ENCODE measurements around the gene ZNF581.

ZNF581 gene

DNA sequence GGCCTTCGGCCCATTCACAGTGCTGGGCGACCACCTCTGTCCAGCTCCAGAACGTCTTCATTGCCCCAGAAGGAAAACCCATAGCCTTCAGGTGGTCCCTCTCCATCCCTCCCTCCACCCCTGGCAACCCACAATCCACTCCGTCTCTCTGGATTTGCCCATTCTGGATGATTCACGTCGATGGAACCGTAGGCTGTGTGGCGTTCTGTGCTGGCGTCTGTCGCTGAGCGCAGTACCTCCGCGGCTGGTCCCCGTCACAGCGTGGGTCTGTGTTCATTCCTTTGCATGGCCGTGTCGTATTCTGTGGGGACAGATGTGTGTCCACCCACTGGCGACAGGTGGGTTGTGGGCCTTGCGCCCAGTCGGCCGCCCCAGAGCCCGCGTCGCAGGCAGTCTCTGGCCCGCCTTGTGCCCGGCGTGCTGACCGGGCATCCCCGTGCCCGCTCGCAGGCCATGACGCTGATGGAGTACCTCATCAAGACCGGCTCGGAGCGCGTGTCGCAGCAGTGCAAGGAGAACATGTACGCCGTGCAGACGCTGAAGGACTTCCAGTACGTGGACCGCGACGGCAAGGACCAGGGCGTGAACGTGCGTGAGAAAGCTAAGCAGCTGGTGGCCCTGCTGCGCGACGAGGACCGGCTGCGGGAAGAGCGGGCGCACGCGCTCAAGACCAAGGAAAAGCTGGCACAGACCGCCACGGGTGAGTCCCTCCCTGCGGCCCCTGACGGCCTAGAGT, 41.7 kb downstream of the ZNF581 start:
- FAIRE-seq (no peak), DNase-seq (ENCODE audit: insufficient read length, low spot score) (no peak)
- TF ChIP-seq, protein P1, sequence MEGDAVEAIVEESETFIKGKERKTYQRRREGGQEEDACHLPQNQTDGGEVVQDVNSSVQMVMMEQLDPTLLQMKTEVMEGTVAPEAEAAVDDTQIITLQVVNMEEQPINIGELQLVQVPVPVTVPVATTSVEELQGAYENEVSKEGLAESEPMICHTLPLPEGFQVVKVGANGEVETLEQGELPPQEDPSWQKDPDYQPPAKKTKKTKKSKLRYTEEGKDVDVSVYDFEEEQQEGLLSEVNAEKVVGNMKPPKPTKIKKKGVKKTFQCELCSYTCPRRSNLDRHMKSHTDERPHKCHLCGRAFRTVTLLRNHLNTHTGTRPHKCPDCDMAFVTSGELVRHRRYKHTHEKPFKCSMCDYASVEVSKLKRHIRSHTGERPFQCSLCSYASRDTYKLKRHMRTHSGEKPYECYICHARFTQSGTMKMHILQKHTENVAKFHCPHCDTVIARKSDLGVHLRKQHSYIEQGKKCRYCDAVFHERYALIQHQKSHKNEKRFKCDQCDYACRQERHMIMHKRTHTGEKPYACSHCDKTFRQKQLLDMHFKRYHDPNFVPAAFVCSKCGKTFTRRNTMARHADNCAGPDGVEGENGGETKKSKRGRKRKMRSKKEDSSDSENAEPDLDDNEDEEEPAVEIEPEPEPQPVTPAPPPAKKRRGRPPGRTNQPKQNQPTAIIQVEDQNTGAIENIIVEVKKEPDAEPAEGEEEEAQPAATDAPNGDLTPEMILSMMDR (IDR thresholded peaks at IDR 0.05; ENCODE audit: insufficient read depth, missing control alignments): no peak

DNA sequence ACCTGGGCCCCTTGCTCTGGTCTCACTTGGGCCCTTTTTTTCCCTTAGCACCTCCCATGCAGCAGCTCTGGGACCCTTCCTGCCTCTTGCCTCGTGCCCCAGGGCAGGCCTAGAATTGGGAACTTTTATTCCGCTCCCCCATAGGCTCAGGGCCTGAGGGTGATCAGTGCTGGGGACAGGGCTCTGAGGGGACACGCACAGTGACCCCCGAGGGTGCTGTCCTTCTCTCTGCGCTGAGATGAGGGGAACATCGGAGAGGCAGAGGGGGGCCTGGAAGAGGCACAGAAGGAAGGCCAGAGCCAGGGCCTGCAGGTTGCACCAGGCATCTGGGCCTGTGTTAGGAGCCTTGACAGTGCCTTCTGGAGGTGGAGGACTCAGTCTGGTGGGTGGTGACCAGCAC, 42.3 kb downstream of the ZNF581 start:
- no peak for FAIRE-seq
- TF ChIP-seq, protein P1 (IDR thresholded peaks at IDR 0.05; ENCODE audit: insufficient read depth, missing control alignments): no peak
- no peak for DNase-seq (ENCODE audit: insufficient read length, low spot score)

DNA sequence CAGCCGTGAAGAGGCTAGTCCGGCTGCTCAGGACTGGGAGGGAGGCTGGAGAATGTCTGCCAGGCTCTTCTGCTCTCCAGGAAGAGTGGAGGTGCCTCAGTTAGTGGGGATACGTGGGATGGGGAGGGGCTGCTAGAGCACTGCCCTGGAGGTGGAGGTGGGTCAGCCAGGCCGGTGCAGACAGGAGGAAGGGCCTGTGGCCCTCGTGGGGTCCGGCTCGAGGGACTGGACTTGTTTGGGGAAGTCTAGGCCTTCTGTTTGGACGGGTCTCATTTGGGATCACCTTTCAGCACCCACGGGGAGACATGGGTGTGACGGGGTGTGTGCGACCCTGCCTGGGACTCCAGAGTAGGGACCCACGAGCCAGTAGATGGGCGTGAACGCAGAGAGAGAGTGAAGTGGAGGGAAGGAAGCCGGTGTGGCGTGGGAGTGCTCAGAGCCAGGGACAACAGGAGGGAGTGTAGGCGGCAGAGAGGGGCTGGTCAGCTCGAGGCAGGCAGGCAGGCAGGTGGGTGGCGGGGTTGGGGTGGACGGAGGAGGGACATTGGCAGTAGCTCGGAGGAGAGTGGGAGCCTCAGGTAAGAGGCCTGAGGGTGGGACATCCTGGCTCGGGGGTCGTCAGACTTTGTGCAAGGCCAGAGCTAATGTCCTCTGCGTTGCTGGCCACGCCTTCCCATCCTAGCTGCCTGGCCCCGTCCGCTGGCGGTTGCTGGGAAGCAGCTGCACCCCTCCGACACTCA, 43.0 kb downstream of the ZNF581 start:
- DNase-seq (ENCODE audit: insufficient read length, low spot score) (no peak), FAIRE-seq (no peak)
- TF ChIP-seq, protein P1 (IDR thresholded peaks at IDR 0.05; ENCODE audit: insufficient read depth, missing control alignments): no peak

DNA sequence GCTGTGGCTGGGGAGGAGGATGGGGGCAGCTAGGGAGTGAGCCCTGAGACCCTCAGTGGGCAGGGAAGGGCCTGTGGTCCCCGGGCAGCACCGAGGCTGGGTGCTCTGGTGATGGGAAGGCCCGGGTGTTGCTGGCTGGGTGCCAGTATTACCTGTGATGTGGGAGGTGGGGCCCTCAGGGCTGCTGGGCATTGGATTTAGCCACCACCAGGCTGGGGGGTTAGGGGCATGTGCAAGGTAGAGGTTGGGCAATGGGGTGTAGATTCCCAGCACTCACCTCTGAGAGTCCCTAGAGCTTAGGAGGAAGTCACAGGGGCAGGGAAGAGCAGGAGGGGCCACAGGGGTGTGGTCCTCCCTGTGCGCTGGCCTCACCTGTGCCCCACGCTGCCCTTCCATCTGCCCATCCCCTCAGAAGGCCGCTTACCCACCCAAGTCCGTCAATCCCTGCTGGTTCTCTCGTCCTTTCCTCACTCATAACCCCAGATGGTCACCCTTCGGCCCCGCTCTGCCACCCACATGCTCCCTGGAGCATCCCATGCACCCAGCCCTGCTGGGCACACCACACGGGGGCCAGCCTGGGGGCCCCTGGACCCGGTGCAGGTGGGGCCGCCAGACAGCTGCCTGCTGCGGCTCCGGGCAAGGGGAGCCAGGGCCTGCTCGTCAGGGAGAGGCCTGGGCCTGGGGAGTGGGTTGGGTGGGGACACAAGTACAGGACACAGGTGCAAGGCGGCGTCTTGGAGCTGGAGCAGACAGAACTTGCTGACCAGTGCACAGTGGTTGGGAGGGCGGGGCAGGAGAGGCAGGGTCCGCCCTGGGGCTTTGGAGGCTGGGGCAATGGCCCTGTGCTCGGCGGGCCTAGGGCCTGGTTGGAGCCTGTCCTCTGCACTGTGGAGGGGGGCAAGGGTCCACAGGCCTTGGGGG, 44.1 kb downstream of the ZNF581 start:
- FAIRE-seq (no peak), DNase-seq (ENCODE audit: insufficient read length, low spot score) (no peak)
- TF ChIP-seq, protein P1 (IDR thresholded peaks at IDR 0.05; ENCODE audit: insufficient read depth, missing control alignments): no peak

DNA sequence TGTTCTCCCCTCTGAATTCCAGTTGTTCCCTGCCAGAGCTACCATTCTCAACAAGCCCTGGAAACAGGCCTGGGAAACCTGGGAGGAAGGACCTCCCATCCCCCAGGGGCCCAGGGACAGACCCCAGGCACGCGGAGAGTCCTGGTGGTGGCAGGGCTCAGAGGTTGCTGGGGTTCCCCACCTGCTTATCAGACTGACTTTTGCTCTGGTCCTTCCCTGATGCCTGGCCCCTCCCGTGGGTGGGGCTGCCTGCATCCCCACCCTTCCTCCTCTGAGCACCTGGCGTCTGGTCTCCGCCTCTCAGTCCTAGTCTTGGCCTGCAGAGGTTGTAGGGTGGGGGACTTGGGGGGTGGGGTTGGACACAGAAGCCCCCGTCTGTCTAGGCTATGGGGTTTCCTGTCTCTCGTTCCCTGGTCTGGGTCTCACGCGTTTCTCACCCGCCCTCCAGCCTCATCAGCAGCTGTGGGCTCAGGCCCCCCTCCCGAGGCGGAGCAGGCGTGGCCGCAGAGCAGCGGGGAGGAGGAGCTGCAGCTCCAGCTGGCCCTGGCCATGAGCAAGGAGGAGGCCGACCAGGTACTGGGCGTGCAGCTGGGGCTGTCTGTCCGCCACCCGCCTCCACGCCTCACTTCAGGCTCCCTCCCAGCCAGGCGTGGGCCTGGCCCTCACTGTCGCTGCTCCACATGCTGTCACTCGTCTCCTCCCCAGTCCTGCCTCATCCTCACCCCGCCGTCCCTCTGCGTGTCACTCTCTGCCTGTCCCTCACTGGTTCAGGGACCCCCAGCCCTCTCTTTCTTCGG, 45.2 kb downstream of the ZNF581 start:
- TF ChIP-seq, protein P1 (IDR thresholded peaks at IDR 0.05; ENCODE audit: insufficient read depth, missing control alignments): no peak
- DNase-seq (ENCODE audit: insufficient read length, low spot score) (no peak), FAIRE-seq (no peak)

DNA sequence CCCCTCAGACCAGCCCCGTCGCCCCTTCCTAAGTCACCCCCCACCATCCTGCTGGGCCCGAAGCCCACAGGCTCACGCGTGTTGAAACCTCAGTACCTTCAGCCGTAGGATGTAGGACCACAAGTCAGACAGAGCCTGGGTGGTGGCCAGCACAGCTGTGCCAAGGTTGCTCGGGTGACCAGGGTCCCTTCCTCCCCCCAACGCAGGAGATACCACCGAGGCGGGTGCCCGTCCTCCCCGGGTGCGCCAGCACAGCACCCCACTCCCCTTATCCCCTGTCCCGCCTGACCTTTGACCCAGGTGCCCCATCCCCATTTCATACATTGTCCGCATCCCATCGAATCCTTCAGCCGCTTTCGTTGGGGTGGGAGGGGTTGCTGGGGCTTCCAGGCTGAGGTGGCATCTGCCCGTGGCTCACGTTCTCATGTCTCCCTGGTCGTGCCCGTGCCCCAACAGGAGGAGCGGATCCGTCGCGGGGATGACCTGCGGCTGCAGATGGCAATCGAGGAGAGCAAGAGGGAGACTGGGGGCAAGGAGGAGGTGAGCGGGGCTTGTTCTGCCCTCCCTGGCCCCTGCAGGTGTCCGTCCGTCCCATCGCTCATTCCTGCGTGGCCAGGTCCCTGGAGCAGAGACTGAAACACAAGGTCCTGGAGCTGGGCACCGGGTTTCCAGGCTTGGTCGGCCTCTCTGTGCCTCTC, 46.1 kb downstream of the ZNF581 start:
- no peak for FAIRE-seq
- TF ChIP-seq, protein P1 (IDR thresholded peaks at IDR 0.05; ENCODE audit: insufficient read depth, missing control alignments): no peak

More for the DNA sequence above, 46.1 kb downstream of the ZNF581 start:
- DNase-seq (ENCODE audit: insufficient read length, low spot score): no peak

Data from D721Med (cell line).